Epithelial cell of proximal tubule (primary cell): Measurements from ENCODE around the gene DGKB. TPM values are rescaled to one million over a fixed set of nuclear protein-coding genes. Genes with fewer than 3 reads are reported as not detected.

Experiments used
- DNase-seq: peaks from one replicate; pipeline ENCODE4 v3.0.0-alpha.2; 2011; ENCODE audit warnings: low read depth
- H3K4me3 ChIP-seq: 2 replicates; pipeline ENCODE4 v1.5.1; 2011; ENCODE audit warnings: low read depth, mild to moderate bottlenecking, low read length
- total RNA-seq: library from RNA; depleted of rRNA; stranded (reverse); fragments of >200 nt; gene quantifications from 2 replicates; pipeline ENCODE4 v1.2.3, GENCODE V29; 2015
- TF ChIP-seq, protein P1 (sequence below): conservative IDR thresholded peaks from 2 replicates; pipeline ENCODE4 v1.5.1; 2012; ENCODE audit warnings: low read depth, mild to moderate bottlenecking, low read length

The DGKB gene
- total RNA-seq, 1 donor from 2014 or later, result 0.69 TPM

DNA sequence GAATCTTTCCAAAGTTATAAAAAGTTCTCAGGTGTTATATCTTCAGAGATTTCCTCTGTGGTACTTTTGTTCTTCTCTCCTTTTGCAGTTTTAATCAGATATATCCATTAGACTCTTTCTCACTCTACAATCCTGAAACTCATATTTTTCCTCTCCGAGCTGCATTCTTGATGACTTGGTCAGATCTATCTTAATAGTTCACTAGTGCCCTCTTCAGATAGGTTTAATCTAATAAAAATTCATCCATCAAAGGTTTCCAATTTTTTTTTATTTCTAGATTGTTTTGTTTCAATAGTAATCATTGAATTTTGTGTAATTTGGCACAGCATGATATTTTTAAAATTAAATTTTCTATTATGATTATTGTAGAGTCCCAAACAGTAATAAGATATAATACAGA lies 21.8 kb upstream of the DGKB start:
- no peak for DNase-seq
- TF ChIP-seq, protein P1, sequence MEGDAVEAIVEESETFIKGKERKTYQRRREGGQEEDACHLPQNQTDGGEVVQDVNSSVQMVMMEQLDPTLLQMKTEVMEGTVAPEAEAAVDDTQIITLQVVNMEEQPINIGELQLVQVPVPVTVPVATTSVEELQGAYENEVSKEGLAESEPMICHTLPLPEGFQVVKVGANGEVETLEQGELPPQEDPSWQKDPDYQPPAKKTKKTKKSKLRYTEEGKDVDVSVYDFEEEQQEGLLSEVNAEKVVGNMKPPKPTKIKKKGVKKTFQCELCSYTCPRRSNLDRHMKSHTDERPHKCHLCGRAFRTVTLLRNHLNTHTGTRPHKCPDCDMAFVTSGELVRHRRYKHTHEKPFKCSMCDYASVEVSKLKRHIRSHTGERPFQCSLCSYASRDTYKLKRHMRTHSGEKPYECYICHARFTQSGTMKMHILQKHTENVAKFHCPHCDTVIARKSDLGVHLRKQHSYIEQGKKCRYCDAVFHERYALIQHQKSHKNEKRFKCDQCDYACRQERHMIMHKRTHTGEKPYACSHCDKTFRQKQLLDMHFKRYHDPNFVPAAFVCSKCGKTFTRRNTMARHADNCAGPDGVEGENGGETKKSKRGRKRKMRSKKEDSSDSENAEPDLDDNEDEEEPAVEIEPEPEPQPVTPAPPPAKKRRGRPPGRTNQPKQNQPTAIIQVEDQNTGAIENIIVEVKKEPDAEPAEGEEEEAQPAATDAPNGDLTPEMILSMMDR, result no peak
- H3K4me3 ChIP-seq, result no peak overlapping the region

DNA sequence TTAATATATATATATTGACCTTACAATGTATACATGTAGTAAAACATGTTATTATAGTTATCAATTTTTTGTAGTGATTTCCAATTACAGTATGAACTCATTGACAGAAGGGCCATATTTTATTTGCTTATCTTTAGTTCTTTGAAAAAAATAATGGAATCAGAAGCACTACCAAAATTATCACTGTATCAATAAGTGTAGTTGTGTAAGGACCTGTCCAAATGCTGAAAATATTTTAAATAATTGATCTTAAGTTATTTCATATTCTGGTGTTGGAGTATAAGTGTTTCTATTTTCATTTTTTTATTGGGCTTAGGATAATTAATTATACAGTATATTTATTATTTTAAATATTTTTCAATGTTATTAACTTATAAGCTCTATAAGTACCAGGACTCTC lies 8.5 kb upstream of the DGKB start:
- TF ChIP-seq, protein P1, result no peak
- no peak for DNase-seq

DNA sequence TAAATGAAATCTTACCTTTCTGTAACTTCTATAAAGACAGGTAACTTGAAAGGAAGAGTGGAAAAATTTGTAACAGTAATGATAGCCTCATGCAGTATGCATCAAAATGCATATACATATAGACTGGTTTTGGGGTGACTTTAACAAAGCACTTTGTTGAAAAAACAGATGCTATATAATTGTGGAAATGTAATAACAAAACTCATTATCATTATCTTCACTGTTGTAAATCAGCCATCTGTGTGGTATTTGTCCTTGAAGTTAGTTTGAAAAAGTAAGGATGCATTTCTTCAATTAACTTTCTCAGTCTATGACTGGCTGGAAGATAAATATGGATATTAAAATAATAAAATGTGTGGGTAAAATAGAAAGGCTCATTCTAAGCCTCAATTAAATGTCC lies 6.1 kb upstream of the DGKB start:
- TF ChIP-seq, protein P1, result no peak
- no peak overlapping the region for H3K4me3 ChIP-seq

More for the DNA sequence above, 8.5 kb upstream of the DGKB start:
- H3K4me3 ChIP-seq, result no peak overlapping the region

DNA sequence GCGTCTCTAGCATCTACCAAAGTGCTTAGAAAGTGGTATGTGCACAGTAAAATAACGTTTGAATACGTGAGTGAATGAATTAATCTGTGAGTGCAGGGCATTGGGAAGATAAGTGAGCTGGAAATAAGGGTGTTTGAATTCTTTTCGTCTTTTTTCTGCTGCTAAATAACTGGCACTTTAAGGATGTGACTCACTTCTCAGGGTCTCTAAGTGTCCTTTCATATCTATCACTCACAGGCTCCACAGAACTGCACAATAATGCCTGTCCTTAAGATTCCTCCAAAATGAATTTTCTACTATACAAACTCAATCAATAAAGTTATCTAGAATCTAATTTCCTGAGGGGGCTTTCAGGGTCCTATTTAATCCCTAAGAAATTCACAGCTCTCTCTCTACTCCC lies 3.2 kb upstream of the DGKB start:
- TF ChIP-seq, protein P1, result no peak
- no peak for DNase-seq
- H3K4me3 ChIP-seq, result no peak overlapping the region

More for the DNA sequence above, 6.1 kb upstream of the DGKB start:
- no peak for DNase-seq

DNA sequence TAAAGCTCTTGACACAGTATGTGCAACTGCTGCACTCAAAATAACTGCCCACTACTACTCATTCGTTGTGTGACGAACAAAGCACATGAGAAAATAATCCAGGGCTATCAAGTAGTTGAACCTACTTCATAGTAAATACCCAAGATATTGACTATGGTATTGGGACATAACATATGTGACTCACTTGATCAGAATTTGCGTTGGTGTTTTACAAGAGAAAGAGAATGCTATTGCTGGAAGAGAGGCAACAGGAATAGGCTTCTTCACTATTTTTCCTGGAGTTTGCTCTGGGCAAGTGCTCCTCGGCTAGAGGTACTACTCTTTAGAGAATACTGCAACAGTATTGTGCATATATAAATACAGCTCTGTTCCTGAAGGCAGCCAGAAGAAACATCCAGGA lies 2.5 kb downstream of the DGKB start:
- TF ChIP-seq, protein P1, result no peak
- H3K4me3 ChIP-seq, result no peak overlapping the region
- DNase-seq, result no peak

DNA sequence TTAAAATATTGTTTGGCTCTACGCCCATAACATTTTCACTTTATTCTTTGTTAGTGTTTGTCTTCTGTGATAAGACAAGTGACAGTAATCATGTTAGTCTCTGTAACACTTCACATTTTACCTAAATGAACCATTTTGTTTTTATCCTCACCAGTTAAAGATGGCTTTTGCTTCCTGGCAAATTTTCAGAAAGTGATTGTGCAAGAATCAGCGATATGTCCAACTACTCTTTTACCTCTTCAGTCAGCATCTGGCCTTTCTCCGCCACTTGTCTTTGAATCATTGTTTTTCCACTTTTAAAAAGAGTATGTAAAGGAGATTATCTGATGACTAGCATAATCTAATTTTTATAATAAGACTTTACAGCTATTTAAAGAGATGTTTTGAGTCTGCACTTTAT lies 3.5 kb downstream of the DGKB start:
- no peak overlapping the region for H3K4me3 ChIP-seq
- DNase-seq, result no peak
- TF ChIP-seq, protein P1, result no peak

DNA sequence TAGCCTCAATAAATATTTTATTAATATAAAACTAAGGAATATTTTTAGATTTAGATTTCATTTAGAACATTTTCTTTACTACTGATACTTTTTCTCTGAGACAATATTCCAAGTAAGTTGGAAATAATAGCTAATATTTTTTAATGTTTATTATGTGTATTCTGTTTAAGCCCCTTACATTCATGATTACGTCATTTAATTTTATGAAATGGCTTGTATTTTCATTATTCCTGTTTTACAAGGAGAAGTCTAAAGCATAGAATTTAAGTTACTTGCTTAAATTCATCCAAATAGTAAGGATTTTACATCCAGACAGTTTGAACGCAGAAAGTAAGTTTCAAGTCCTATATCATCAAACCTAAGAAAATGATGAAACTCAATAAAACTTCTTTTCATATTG lies 6.1 kb downstream of the DGKB start:
- H3K4me3 ChIP-seq, result no peak overlapping the region
- TF ChIP-seq, protein P1, result no peak
- no peak for DNase-seq
